Chondrocyte (in vitro differentiated cells): ENCODE results near the gene CHRDL2. TPM values are rescaled to one million over a fixed set of nuclear protein-coding genes. Genes with fewer than 3 reads are reported as not detected.

ENCODE experiments used
- DNase-seq: peaks from one replicate; pipeline ENCODE4 v3.0.0; 2021; ENCODE audit warnings: mixed read lengths, low spot score
- H3K27ac Mint-ChIP-seq: one replicate; pipeline ENCODE4 v1.8.0; 2021; ENCODE audit warnings: mild to moderate bottlenecking, moderate library complexity, mixed read lengths; ENCODE audit not compliant: unreplicated experiment
- H3K27me3 Mint-ChIP-seq: 2 replicates; pipeline ENCODE4 v1.8.0; 2021; ENCODE audit warnings: low read depth, mixed read lengths
- H3K36me3 Mint-ChIP-seq: 2 replicates; pipeline ENCODE4 v1.8.0; 2021; ENCODE audit warnings: low read depth, mixed read lengths
- H3K4me1 Mint-ChIP-seq: 2 replicates; pipeline ENCODE4 v1.8.0; 2021; ENCODE audit warnings: low read depth, mild to moderate bottlenecking, mixed read lengths
- H3K4me3 Mint-ChIP-seq: one replicate; pipeline ENCODE4 v1.8.0; 2021; ENCODE audit warnings: mild to moderate bottlenecking, moderate library complexity, mixed read lengths; ENCODE audit not compliant: unreplicated experiment
- H3K9me3 Mint-ChIP-seq: 2 replicates; pipeline ENCODE4 v1.8.0; 2021; ENCODE audit warnings: low read depth, mixed read lengths
- CTCF ChIP-seq: fragments of 200-600 bp; sonication (generic); IDR thresholded peaks from 2 replicates; pipeline ENCODE4 v1.5.0; 2021; ENCODE audit warnings: antibody characterized with exemption, mild to moderate bottlenecking, moderate library complexity
- total RNA-seq: library from RNA; stranded (reverse); gene quantifications from 3 replicates; pipeline ENCODE4 v1.2.1, GENCODE V29; 2021

CHRDL2 gene
- total RNA-seq, 1 donor from 2014 or later, result not detected

GRCh38 chr11:74729397-74729796 lies 1.8 kb downstream of the CHRDL2 start:
- H3K4me3 Mint-ChIP-seq, result no peak overlapping the region

GRCh38 chr11:74726547-74727182 lies 4.6 kb downstream of the CHRDL2 start:
- H3K9me3 Mint-ChIP-seq, result no peaks in the 10 kb centered on the region
- peaks cover 14% of the 10 kb centered on the region for H3K4me1 Mint-ChIP-seq
- H3K36me3 Mint-ChIP-seq, result no peaks in the 10 kb centered on the region
- H3K4me3 Mint-ChIP-seq, result no peak overlapping the region
- H3K27ac Mint-ChIP-seq, result no peak overlapping the region
- H3K27me3 Mint-ChIP-seq, result peaks cover 42% of the 10 kb centered on the region
- peak; percentile 93 for TF ChIP-seq CTCF
- no peak for DNase-seq

More at GRCh38 chr11:74729397-74729796, 1.8 kb downstream of the CHRDL2 start:
- Mint-ChIP-seq H3K27ac (no peak overlapping the region), H3K9me3 (no peaks in the 10 kb centered on the region), H3K36me3 (no peaks in the 10 kb centered on the region), H3K4me1 (peaks cover 14% of the 10 kb centered on the region), H3K27me3 (peaks cover 53% of the 10 kb centered on the region)
- no peak for TF ChIP-seq CTCF
- no peak for DNase-seq

- H3K4me1 Mint-ChIP-seq, result peaks cover 16% of the 10 kb centered on the region
- DNase-seq, result no peak
- no peak overlapping the region for H3K4me3 Mint-ChIP-seq
- H3K27me3 Mint-ChIP-seq, result peaks cover 39% of the 10 kb centered on the region
- no peaks in the 10 kb centered on the region for H3K36me3 Mint-ChIP-seq
- TF ChIP-seq CTCF, result no peak
- peak overlapping the region; percentile 11 for H3K27ac Mint-ChIP-seq
- H3K9me3 Mint-ChIP-seq, result no peaks in the 10 kb centered on the region
These were observed 5.5 kb downstream of the CHRDL2 start for GRCh38 chr11:74725701-74726100.

- Mint-ChIP-seq H3K4me1 (peaks cover 19% of the 10 kb centered on the region), H3K4me3 (no peak overlapping the region), H3K36me3 (no peaks in the 10 kb centered on the region), H3K9me3 (no peaks in the 10 kb centered on the region), H3K27ac (no peak overlapping the region), H3K27me3 (peaks cover 18% of the 10 kb centered on the region)
- no peak for TF ChIP-seq CTCF
- DNase-seq, result no peak
These were observed 7.7 kb downstream of the CHRDL2 start for GRCh38 chr11:74723511-74723910.

- Mint-ChIP-seq H3K27me3 (peaks cover 14% of the 10 kb centered on the region), H3K27ac (no peak overlapping the region), H3K36me3 (no peaks in the 10 kb centered on the region), H3K9me3 (no peaks in the 10 kb centered on the region), H3K4me3 (no peak overlapping the region), H3K4me1 (peaks cover 37% of the 10 kb centered on the region)
- no peak for DNase-seq
- TF ChIP-seq CTCF, result no peak
These were observed 9.8 kb downstream of the CHRDL2 start for GRCh38 chr11:74721479-74721835.
